ENCODE data around the gene KCNC2. TPM values are rescaled to one million over a fixed set of nuclear protein-coding genes. Genes with fewer than 3 reads are reported as not detected.

The KCNC2 gene
- total RNA-seq, 1 experiment from 2014 or later, result not detected

GRCh38 chr12:74999474-74999873 lies 210.2 kb downstream of the KCNC2 start:
- Histone ChIP-seq H3K27ac (no peak overlapping the region), H3K36me3 (ENCODE audit: low read depth) (no peaks in the 10 kb centered on the region), H2AFZ (peak overlapping the region; percentile 55; the same call in 1 of the 2 replicates), H3K9me3 (ENCODE audit: insufficient read depth, low read depth) (no peaks in the 10 kb centered on the region), H3K9me2 (ENCODE audit: insufficient read depth) (no peaks in the 10 kb centered on the region), H3K79me2 (ENCODE audit: low read depth) (no peaks in the 10 kb centered on the region), H4K20me1 (ENCODE audit: insufficient read depth) (no peaks in the 10 kb centered on the region), H3K4me3 (no peak overlapping the region; the same call in 1 of the 2 replicates), H3K4me1 (replicated peaks; ENCODE audit: insufficient read depth) (no peaks in the 10 kb centered on the region), H3F3A (ENCODE audit: insufficient read depth, low read depth) (no peaks in the 10 kb centered on the region), H3K4me2 (peak overlapping the region; percentile 19; the same call in 1 of the 2 replicates), H3K27me3 (ENCODE audit: insufficient read depth, low read depth) (no peaks in the 10 kb centered on the region)
- BruUV-seq (replicated peaks), result no TSS peak
- CTCF ChIA-PET, result no interaction called here
- TF ChIP-seq EZH2 (IDR thresholded peaks at IDR 0.05; ENCODE audit: low read depth) (no peak), CTCF (conservative IDR thresholded peaks at IDR 0.05) (no peak)
- POLR2A ChIA-PET (ENCODE audit: unreplicated experiment), result no interaction called here
- intact Hi-C loops (cut with micrococcal nuclease; ENCODE audit: unreplicated experiment), result no loop called here
- DNase-seq, result no peak

Other genes with a start within 250 kb of the KCNC2 start
- 18.9 and 19.8 TPM in 2 replicates for gene CAPS2, start 120.5 kb upstream of the KCNC2 start, total RNA-seq (2021)
- not detected in 2 replicates for gene GLIPR1L1, start 124.8 kb upstream of the KCNC2 start, total RNA-seq (2021)
- 0.30 TPM in 1 of 2 replicates, not detected in the other for gene GLIPR1L2, start 181.2 kb upstream of the KCNC2 start, total RNA-seq (2021)